OCI-M2 (cell line): ENCODE results near the gene ST7.

Experiments used
- DNase-seq: peaks from one replicate; lab custom pipeline; 2025; ENCODE audit not compliant: unreplicated experiment; lab: John Stamatoyannopoulos, UW

ST7 gene

DNA sequence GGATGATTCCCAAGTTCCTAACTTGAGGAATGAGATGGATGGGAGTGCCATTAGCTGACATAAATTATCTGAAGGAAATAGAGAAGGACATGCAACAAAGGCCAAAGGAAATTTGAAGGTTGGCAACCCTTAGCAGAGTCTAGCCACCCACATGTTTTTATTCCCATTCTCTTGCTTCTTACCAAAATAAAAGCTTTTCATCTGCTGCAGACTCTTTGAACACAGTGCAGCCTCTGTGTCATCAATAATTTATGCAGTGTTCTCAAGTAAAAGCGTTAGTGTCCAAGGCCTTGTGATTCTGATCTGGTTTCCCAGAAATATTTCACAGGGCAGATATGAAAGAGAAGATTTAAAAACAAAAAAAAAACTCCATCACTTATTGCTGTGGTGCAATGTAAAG, 98.5 kb downstream of the ST7 start:
- DNase-seq = no peak

DNA sequence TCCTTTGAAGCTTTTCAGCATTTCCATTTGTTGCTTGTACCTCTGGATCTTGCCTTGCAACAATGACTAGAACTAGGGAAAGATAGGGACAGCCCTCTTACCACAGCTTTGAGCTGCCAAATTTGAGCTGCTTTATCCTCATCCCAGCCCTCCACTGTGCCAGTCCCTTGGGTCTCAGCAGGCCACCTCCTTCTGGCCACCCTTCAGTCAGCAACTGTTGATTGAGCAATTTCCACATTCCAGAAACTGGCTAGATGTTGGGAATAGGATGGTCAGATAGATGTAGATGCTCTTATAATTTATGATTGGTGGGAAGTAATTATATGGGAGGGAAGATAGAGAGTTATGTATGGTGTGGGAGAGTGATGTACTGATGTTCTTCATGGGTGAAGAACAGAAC, 100.1 kb downstream of the ST7 start:
- no peak for DNase-seq

DNA sequence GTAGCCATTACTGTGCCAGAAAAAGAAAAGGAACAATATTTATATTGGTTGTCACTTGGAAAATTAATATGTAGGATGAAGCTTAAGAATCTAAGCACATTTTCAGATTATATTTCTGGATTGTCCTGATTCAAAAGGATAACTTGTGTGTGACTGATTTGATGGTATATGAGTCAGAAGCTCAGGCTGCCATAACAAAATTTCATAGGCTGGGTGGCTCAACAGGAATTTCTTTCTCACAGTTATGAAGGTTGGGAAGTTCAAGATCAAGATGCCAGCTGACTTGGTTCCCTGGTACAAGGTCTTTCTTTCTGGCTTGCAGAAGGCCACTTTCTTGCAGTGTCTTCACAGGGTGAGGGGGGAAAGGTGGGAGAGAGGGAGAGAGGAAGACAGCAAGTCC, 108.5 kb downstream of the ST7 start:
- DNase-seq = no peak

DNA sequence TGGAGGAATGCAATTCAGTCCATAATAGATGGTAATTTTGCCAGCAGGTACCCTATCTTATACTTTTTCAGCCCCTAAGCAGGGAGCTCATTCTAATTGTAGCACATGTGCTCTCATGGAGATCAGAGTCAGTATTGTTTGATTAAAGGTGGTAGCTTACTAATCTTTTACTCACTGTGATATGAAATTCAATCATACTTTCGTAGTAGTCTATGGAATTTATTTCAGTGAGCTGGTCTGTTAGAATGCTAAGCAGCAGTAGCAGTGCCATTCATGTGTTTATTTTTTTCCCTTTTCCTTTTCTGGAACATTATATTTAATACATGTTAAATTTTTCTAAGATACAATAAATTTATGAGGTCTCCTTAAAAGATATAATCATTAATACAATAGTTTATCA, 109.0 kb downstream of the ST7 start:
- DNase-seq = no peak

GRCh38 chr7:117064688-117065087, 111.4 kb downstream of the ST7 start:
- DNase-seq = no peak

DNA sequence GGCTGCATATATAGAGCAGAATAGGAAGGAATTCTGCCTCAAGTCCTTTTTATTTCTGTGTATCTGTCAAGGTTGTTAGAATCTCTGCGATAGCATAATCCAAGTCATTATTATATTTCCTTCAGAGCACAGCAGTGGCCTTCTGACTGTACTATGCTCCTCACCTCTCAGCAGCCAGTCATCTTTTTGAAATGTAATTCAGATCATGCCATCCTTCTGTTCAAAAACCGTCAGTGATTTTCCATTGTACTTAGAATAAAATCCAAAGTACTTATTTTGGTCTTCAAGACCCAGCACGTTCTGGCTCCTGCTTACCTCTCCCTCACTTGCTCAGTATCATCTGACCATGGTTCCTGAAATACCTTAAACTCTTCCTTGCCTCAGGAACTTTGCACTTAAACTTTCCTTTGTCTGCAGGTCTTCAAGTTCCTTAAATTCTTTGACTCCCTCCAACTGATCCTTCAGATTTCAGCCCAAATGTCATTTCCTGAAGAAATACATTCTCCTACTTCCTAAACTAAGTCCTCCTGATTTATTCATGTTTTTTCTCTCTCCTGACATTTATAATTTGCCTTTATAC, 112.4 kb downstream of the ST7 start:
- no peak for DNase-seq

DNA sequence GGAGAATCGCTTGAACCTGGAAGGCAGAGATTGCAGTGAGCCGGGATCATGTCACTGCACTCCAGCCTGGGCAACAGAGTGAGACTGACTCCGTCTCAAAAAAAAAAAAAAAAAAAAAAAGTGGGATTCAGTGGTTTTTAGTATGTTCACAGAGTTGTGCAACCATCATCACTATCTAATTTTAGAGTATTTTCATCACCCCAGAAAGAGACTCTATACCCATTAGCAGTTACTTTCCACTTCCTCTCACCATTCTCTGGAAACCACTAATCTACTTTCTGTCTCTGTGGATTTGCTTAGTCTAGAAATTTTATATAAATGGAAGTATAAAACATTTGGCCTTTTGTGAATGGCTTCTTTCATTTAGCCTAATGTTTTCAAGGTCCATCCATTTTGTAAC, 113.4 kb downstream of the ST7 start:
- DNase-seq = no peak

- DNase-seq = no peak
Observed at GRCh38 chr7:117067340-117067739, 114.0 kb downstream of the ST7 start.

DNA sequence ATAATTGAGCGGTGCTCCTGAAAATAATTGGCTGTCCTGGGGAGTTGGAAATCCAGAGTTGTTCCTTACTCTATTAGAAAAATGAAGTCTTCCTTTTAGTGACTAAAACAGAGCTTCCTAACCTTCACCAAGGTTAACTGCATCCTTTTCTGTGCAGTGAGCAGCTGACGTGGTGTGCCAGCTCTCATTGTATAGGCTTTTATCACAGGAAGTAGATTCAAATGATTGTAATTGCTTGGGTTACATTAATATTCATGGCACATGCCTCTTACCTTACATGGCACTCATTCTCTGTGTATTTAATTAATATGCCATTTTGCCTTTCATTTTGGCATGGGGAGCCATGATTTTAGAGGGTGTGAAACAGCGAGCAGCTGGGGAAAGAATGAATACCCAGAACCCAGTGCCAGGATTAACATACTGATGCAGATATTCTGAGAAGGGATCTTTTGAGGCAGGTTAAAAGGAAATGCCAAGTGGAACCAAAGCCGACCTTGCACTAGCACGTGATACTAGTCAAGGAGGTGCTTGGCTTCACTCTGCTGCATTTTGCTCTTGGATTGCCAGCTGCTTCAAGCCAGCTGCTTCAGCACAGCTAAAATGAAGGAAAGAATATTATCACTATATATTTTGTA, 115.3 kb downstream of the ST7 start:
- DNase-seq = no peak

DNA sequence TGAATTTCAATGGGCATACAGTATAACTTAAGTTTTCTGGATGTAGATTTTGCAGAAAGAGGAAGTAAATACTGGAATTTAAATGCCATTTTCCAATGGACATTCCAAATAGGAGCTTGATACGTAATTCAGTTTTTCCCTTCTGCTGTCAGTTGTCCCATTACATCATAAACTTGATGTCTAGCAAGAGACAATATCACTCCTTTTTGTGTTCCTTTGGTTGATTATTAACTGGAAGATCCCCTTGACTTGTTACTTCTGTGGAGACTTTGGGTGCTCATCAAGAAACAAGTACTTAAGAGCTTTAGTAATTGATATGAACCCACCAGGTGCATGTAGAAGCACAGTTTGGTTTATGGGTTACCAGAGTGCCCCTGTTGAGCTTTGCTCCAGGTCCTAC, 116.1 kb downstream of the ST7 start:
- DNase-seq = no peak

- DNase-seq = no peak
Observed at GRCh38 chr7:117071551-117071950, 118.2 kb downstream of the ST7 start.

DNA sequence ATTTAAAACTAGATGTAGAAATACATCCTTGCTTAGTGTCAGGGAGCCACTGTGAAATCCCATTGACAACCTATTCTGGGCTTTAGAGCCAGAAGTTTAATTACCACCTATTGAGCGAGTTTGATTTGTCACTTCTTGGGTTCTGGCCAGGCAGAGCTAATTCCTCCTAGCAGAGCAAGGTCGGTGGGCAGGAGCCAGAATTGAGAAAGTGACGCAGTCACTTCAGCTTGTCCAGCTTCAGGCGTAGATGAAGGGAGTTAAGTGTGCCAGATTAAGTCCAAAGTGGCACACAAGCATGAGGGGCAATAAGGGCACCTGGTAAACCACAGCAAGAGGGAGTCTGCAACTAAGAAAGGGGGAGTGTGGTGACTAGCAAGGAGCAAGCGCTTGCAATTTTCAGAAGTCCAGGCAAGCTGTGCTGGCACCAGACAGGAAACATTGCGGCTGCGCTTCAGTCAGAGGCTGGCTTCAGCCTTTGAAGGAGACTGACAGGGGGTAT, 119.4 kb downstream of the ST7 start:
- no peak for DNase-seq

DNA sequence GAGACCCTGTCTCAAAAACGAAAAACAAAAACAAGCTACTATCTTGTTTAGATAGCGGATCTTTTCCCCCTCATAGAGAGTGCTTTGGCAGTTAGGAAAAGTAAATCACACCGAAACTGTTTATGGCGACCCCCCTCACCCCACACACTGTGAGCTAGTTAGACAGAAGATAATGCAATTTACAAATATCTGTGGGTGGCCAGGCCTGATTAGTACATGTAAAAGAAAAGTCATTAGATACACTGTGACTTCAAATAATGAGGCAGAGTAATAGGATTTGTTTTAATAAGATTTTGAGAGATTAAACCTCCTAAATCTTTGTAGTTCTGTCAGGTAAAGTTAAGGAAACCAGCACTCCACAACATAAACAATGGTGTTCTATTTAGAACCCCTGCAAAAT, 121.1 kb downstream of the ST7 start:
- no peak for DNase-seq

DNA sequence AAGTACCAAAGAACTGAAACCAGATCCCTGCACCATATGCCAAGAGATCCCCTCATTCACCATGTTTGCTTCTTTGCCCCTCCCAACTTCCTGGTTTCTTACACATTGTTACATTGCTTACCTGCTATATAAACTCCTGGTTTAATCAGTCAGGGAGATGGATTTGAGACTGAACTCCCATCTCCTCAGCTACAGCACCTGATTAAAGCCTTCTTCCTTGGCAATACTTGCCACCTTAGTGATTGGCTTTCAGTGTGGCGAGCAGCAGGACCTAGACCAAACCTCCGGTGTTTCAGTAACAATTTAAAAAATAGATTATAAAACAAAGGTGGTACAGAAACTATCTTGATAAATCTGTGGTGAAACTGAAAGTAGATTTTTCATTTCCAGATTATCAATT, 122.6 kb downstream of the ST7 start:
- DNase-seq = no peak

DNA sequence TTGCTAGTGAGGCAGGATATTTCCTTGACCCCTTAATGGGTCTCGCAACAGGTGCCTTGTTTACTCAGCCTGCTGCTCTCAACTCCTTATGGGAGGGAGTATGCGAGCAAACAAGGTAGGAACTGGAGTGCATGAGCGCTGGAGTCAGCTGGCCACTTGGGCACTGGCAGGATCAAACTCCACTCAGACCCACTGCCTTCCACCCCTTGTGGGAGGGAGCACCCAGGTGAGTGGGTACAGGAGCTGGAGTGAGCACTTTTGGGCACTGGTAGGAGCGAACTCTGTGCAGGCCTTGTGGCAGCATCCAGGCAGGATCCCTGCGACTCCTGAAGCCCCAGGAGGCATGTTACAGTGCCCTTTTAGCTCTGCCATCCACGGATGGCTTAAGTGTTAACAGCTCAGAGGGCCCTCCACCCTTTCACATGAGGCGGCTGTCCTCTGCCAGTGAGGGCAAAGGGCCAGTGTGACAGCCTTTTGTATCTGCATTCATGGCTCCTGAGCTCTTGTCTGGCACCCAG, 123.2 kb downstream of the ST7 start:
- no peak for DNase-seq

DNA sequence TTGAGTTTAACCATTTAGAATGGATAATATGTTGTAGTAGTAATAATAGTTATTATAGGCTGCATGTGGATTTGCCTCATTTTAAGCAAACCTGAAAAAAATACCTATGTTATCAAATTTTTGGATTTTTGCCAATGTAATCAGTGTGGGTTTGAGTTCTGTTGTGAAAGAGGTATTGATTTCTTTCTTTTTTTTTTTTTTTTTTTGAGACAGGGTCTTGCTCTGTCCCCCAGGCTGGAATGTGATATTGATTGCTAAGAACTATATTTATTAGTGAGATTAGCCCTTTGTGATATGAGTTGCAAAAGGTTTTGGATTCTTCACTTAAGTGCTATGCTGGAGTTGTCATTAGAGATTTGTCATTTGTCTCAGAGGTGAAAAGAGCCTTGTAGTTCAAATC, 124.4 kb downstream of the ST7 start:
- no peak for DNase-seq

GRCh38 chr7:117082647-117083046, 129.3 kb downstream of the ST7 start:
- DNase-seq = no peak

- DNase-seq = no peak
Observed at GRCh38 chr7:117083648-117084047, 130.3 kb downstream of the ST7 start.

GRCh38 chr7:117084286-117084685, 131.0 kb downstream of the ST7 start:
- DNase-seq = no peak

GRCh38 chr7:117085275-117085674, 132.0 kb downstream of the ST7 start:
- DNase-seq = no peak

GRCh38 chr7:117085769-117086463, 132.6 kb downstream of the ST7 start:
- no peak for DNase-seq

DNA sequence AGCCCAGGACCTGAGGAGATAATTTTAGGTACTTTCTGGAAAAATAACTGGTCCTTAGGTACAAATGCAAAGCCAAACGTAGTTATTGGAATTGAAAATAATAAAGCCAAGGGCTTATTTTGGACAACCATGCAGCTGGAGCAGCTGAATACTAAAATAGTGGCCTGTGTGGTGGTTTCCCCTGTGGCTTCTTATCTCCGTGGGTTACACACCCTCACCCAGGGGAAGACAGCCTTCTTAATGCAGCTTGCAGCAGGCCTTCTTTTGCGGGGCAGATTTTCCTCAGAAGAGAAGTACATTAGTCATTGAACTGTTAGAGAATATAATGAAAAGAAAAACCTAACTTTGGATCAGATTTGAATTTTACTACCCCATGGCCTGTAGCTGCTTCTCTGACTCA, 133.5 kb downstream of the ST7 start:
- no peak for DNase-seq
